ENCODE measurements around the gene PIGU.
A peak's percentile ranks its signal among the peaks of the same experiment; 100 is the strongest.
"Not testable (repeated sequence)": the region's sequence is repeated elsewhere in the genome, so short reads cannot be mapped to it uniquely, and the experiment has no call there.

PIGU gene

GRCh38 chr20:34531608-34532265 is 145.2 kb downstream of the PIGU start:
- DNase-seq (ENCODE audit: low read depth), result no peak

GRCh38 chr20:34530342-34530741 is 146.6 kb downstream of the PIGU start:
- DNase-seq (ENCODE audit: low read depth), result no peak

- DNase-seq (ENCODE audit: low read depth), result no peak
Observed at GRCh38 chr20:34529742-34530141, 147.2 kb downstream of the PIGU start.

- DNase-seq (ENCODE audit: low read depth), result no peak
Observed at GRCh38 chr20:34528921-34529297, 148.0 kb downstream of the PIGU start.

GRCh38 chr20:34527016-34527415 is 149.9 kb downstream of the PIGU start:
- DNase-seq (ENCODE audit: low read depth), result no peak

GRCh38 chr20:34526466-34526865 is 150.4 kb downstream of the PIGU start:
- no peak for DNase-seq (ENCODE audit: low read depth)

GRCh38 chr20:34525709-34526416 is 151.0 kb downstream of the PIGU start:
- no peak for DNase-seq (ENCODE audit: low read depth)

- DNase-seq (ENCODE audit: low read depth), result no peak
Observed at GRCh38 chr20:34525342-34525708, 151.6 kb downstream of the PIGU start.

GRCh38 chr20:34524426-34524825 is 152.5 kb downstream of the PIGU start:
- DNase-seq (ENCODE audit: low read depth), result no peak

- no peak for DNase-seq (ENCODE audit: low read depth)
Observed at GRCh38 chr20:34522969-34523871, 153.7 kb downstream of the PIGU start.

- not testable (repeated sequence) for DNase-seq (ENCODE audit: low read depth)
Observed at GRCh38 chr20:34519841-34520240, 157.1 kb downstream of the PIGU start.

- DNase-seq (ENCODE audit: low read depth), result not testable (repeated sequence)
Observed at GRCh38 chr20:34518863-34519262, 158.0 kb downstream of the PIGU start.

- no peak for DNase-seq (ENCODE audit: low read depth)
Observed at GRCh38 chr20:34517114-34517505, 159.8 kb downstream of the PIGU start.

- DNase-seq (ENCODE audit: low read depth), result peak; percentile 90
Observed at GRCh38 chr20:34516247-34517113, 160.4 kb downstream of the PIGU start, which contains the start of gene DYNLRB1. TSS of gene DYNLRB1 (plus strand) at chr20:34516422. CDS start at chr20:34516459, 37 bp downstream.

- DNase-seq (ENCODE audit: low read depth), result peak; percentile 40
Observed at GRCh38 chr20:34515484-34516246, 161.2 kb downstream of the PIGU start.

- no peak for DNase-seq (ENCODE audit: low read depth)
Observed at GRCh38 chr20:34514897-34515483, 161.9 kb downstream of the PIGU start.

- DNase-seq (ENCODE audit: low read depth), result not testable (repeated sequence)
Observed at GRCh38 chr20:34514034-34514433, 162.9 kb downstream of the PIGU start.

- DNase-seq (ENCODE audit: low read depth), result no peak
Observed at GRCh38 chr20:34512955-34513419, 163.9 kb downstream of the PIGU start.

GRCh38 chr20:34512266-34512954 is 164.5 kb downstream of the PIGU start:
- no peak for DNase-seq (ENCODE audit: low read depth)

GRCh38 chr20:34511891-34512265 is 165.0 kb downstream of the PIGU start:
- DNase-seq (ENCODE audit: low read depth), result no peak

Data from stimulated activated CD8-positive, alpha-beta memory T cell treated with anti-CD3 and anti-CD28 coated beads, Interleukin-7, amount 100 ng/mL, for 24 hours (primary cell).